ENCODE results near the gene EXOC3L2.

DNA sequence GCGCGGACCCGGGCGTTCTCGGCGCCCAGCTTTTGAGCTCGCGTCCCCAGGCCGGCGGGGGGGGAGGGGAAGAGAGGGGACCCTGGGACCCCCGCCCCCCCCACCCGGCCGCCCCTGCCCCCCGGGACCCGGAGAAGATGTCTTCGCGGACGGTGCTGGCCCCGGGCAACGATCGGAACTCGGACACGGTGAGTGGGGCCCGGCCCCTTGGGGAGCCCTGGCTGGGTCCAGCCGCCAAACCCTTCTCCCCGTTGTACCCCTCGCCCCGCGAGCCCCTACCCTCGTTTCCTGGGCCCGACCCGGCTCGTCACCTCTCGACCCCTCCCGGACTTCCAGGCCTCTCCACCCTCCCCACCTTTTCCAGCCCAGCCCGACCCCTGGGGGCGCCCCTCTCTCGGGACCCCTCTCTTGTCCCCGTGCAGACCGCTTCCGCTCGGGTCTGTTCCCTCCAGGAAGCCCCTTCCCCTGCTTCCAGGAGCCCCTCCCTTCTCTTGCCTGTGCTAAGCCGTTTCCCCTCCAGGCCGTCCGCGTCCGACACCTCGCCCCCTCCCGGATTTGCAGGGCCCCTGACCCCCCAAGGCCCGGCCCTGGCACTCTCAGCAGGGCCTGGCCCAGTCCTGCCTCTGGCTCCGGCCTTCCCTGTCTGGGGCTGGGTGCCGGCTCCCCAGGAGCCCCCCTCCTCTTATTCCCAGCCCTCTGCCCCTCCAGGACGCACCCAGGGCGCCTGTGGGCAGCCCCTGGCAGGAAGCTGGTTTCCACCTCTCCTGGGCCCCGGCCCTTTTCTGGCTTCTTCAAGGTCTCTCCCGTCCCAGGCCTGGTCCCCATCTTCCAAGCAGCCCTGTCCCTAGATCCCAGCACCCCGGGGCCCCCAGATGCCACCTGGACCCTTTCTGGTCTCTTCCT lies 6.5 kb upstream of the EXOC3L2 start:
- no peak for TF ChIP-seq GATA2 (IDR thresholded peaks at IDR 0.05; ENCODE audit: low read depth, low read length)
- TF ChIP-seq GATA3 (IDR thresholded peaks at IDR 0.05; ENCODE audit: low read depth, low read length), result no peak
